OCI-LY1 (cell line): Measurements from ENCODE around the gene PPM1E.

Source experiments
- CTCF ChIP-seq: fragments of 200-600 bp; sonication (generic), shearing (Covaris generic); IDR thresholded peaks from 2 replicates; pipeline ENCODE4 v1.5.1; 2017; ENCODE audit warnings: mild to moderate bottlenecking, antibody characterized with exemption, low read length, moderate library complexity, mixed read lengths
- EZH2 ChIP-seq: fragments of 200-600 bp; sonication (generic), shearing (Covaris generic); IDR thresholded peaks from 2 replicates; pipeline ENCODE4 v1.8.0; 2017; ENCODE audit warnings: borderline replicate concordance, mixed run types, mild to moderate bottlenecking, antibody characterized with exemption, low read length, moderate library complexity, mixed read lengths

- TF ChIP-seq CTCF, result no peak
- TF ChIP-seq EZH2, result no peak
Observed at GRCh38 chr17:58759522-58759921, 3.9 kb downstream of the PPM1E start.
